IPS-11a (cell line): Measurements from ENCODE around the gene FHL1.
A peak's percentile ranks its signal among the peaks of the same experiment; 100 is the strongest.
"Not testable (repeated sequence)": the region's sequence is repeated elsewhere in the genome, so short reads cannot be mapped to it uniquely, and the experiment has no call there.

Experiments used
- H3K4me3 ChIP-seq: one replicate; pipeline ENCODE4 v1.5.1; 2013; ENCODE audit warnings: low read depth, low read length, control low read depth

The FHL1 gene

GRCh38 chrX:136147315-136147901 lies at the start of gene FHL1:
Gene FHL1, plus strand, starts transcription at chrX:136147533.
- peak within 1 kb of the TSS; percentile 43 for H3K4me3 ChIP-seq

- no peak overlapping the region for H3K4me3 ChIP-seq
Measured at GRCh38 chrX:136097871-136098805, 49.2 kb upstream of the FHL1 start.

- no peak overlapping the region for H3K4me3 ChIP-seq
Measured at GRCh38 chrX:136104936-136105335, 42.4 kb upstream of the FHL1 start.

GRCh38 chrX:136106920-136107528 lies 40.3 kb upstream of the FHL1 start:
- no peak overlapping the region for H3K4me3 ChIP-seq

- H3K4me3 ChIP-seq, result not testable (repeated sequence)
Measured at GRCh38 chrX:136108905-136109304, 38.4 kb upstream of the FHL1 start.

- H3K4me3 ChIP-seq, result no peak overlapping the region
Measured at GRCh38 chrX:136112286-136112685, 35.0 kb upstream of the FHL1 start.

GRCh38 chrX:136112778-136113177 lies 34.6 kb upstream of the FHL1 start:
- no peak overlapping the region for H3K4me3 ChIP-seq

- H3K4me3 ChIP-seq, result no peak overlapping the region
Measured at GRCh38 chrX:136115126-136115903, 32.0 kb upstream of the FHL1 start.

GRCh38 chrX:136115904-136116297 lies 31.4 kb upstream of the FHL1 start:
- H3K4me3 ChIP-seq, result no peak overlapping the region

GRCh38 chrX:136121788-136122187 lies 25.5 kb upstream of the FHL1 start:
- H3K4me3 ChIP-seq, result no peak overlapping the region

GRCh38 chrX:136122207-136122606 lies 25.1 kb upstream of the FHL1 start:
- H3K4me3 ChIP-seq, result no peak overlapping the region

GRCh38 chrX:136125106-136125505 lies 22.2 kb upstream of the FHL1 start:
- no peak overlapping the region for H3K4me3 ChIP-seq

GRCh38 chrX:136126371-136126770 lies 21.0 kb upstream of the FHL1 start:
- H3K4me3 ChIP-seq, result no peak overlapping the region

- no peak overlapping the region for H3K4me3 ChIP-seq
Measured at GRCh38 chrX:136126872-136127406, 20.4 kb upstream of the FHL1 start.

GRCh38 chrX:136128743-136129142 lies 18.6 kb upstream of the FHL1 start:
- H3K4me3 ChIP-seq, result no peak overlapping the region

GRCh38 chrX:136130931-136131833 lies 16.2 kb upstream of the FHL1 start:
- H3K4me3 ChIP-seq, result no peak overlapping the region

GRCh38 chrX:136138939-136139338 lies 8.4 kb upstream of the FHL1 start:
- H3K4me3 ChIP-seq, result no peak overlapping the region

GRCh38 chrX:136141569-136141968 lies 5.8 kb upstream of the FHL1 start:
- H3K4me3 ChIP-seq, result no peak overlapping the region

- H3K4me3 ChIP-seq, result no peak overlapping the region
Measured at GRCh38 chrX:136142592-136142991, 4.7 kb upstream of the FHL1 start.

- no peak overlapping the region for H3K4me3 ChIP-seq
Measured at GRCh38 chrX:136143711-136144110, 3.6 kb upstream of the FHL1 start.
